ENCODE data around the gene BRD2.

The BRD2 gene

GRCh38 chr6:32953775-32954174 lies 14.6 kb upstream of the BRD2 start:
- H3F3A ChIP-seq (ENCODE audit: insufficient read depth, low read length): no peaks in the 10 kb centered on the region
- no peak overlapping the region for H3K9ac ChIP-seq (ENCODE audit: low read length)
- H2AFZ ChIP-seq (ENCODE audit: low read length): no peak overlapping the region
- TF ChIP-seq EZH2 (optimal IDR thresholded peaks at IDR 0.05; ENCODE audit: low read depth, low read length) (no peak), CTCF (IDR thresholded peaks at IDR 0.05; ENCODE audit: low read length) (no peak)
- no peak overlapping the region; the same call in 1 of the 2 replicates for H3K27ac ChIP-seq (ENCODE audit: low read length)
- H3K9me3 ChIP-seq (replicated peaks; ENCODE audit: insufficient read depth, low read length): no peaks in the 10 kb centered on the region
- H3K36me3 ChIP-seq (replicated peaks; ENCODE audit: insufficient read depth, low read length): no peaks in the 10 kb centered on the region
- H3K4me3 ChIP-seq (ENCODE audit: low read length): no peak overlapping the region
- no peak overlapping the region for H3K4me2 ChIP-seq (ENCODE audit: low read depth, low read length)
- no peaks in the 10 kb centered on the region for H4K20me1 ChIP-seq (ENCODE audit: insufficient read depth, low read length)
- no peak for DNase-seq
- H3K79me2 ChIP-seq (ENCODE audit: low read length): no peaks in the 10 kb centered on the region; the same call in 1 of the 2 replicates
- no peaks in the 10 kb centered on the region for H3K9me2 ChIP-seq (replicated peaks; ENCODE audit: insufficient read depth, low read length)
- no peaks in the 10 kb centered on the region for H3K27me3 ChIP-seq (replicated peaks; ENCODE audit: insufficient read depth, low read length)
- peaks cover 29% of the 10 kb centered on the region for H3K4me1 ChIP-seq (ENCODE audit: low read length)

- no peak for TF ChIP-seq EZH2phosphoT487 (IDR thresholded peaks at IDR 0.05; ENCODE audit: low read length)
- no peak for TF ChIP-seq CTCF (IDR thresholded peaks at IDR 0.05; ENCODE audit: low read length)
- TF ChIP-seq EZH2 (optimal IDR thresholded peaks at IDR 0.05; ENCODE audit: low read depth, low read length): no peak
- Histone ChIP-seq H3K9ac (ENCODE audit: low read length) (no peak overlapping the region), H3K9me2 (replicated peaks; ENCODE audit: insufficient read depth, low read length) (no peaks in the 10 kb centered on the region), H3K4me1 (ENCODE audit: low read length) (peaks cover 29% of the 10 kb centered on the region), H3K27me3 (replicated peaks; ENCODE audit: insufficient read depth, low read length) (no peaks in the 10 kb centered on the region), H2AFZ (ENCODE audit: low read length) (no peak overlapping the region), H3K4me2 (ENCODE audit: low read depth, low read length) (no peak overlapping the region), H3K36me3 (replicated peaks; ENCODE audit: insufficient read depth, low read length) (no peaks in the 10 kb centered on the region), H3F3A (ENCODE audit: insufficient read depth, low read length) (no peaks in the 10 kb centered on the region), H3K4me3 (ENCODE audit: low read length) (no peak overlapping the region), H3K79me2 (ENCODE audit: low read length) (no peaks in the 10 kb centered on the region; the same call in 1 of the 2 replicates), H3K27ac (ENCODE audit: low read length) (no peak overlapping the region), H3K9me3 (replicated peaks; ENCODE audit: insufficient read depth, low read length) (no peaks in the 10 kb centered on the region), H4K20me1 (ENCODE audit: insufficient read depth, low read length) (no peaks in the 10 kb centered on the region)
- DNase-seq: no peak
These were observed 14.1 kb upstream of the BRD2 start for GRCh38 chr6:32954267-32954666.

GRCh38 chr6:32954986-32955802 lies 13.2 kb upstream of the BRD2 start:
- H3K9me3 ChIP-seq (replicated peaks; ENCODE audit: insufficient read depth, low read length): no peaks in the 10 kb centered on the region
- no peak overlapping the region for H3K27ac ChIP-seq (ENCODE audit: low read length)
- no peaks in the 10 kb centered on the region for H3K27me3 ChIP-seq (replicated peaks; ENCODE audit: insufficient read depth, low read length)
- no peaks in the 10 kb centered on the region for H3F3A ChIP-seq (ENCODE audit: insufficient read depth, low read length)
- no peak overlapping the region for H3K4me3 ChIP-seq (ENCODE audit: low read length)
- no peaks in the 10 kb centered on the region; the same call in 1 of the 2 replicates for H3K79me2 ChIP-seq (ENCODE audit: low read length)
- H3K4me1 ChIP-seq (ENCODE audit: low read length): peaks cover 29% of the 10 kb centered on the region
- H4K20me1 ChIP-seq (ENCODE audit: insufficient read depth, low read length): no peaks in the 10 kb centered on the region
- no peak for TF ChIP-seq EZH2phosphoT487 (IDR thresholded peaks at IDR 0.05; ENCODE audit: low read length)
- TF ChIP-seq CTCF (IDR thresholded peaks at IDR 0.05; ENCODE audit: low read length): peak; percentile 75
- H3K4me2 ChIP-seq (ENCODE audit: low read depth, low read length): peak overlapping the region; percentile 19; the same call in 1 of the 2 replicates
- H3K36me3 ChIP-seq (replicated peaks; ENCODE audit: insufficient read depth, low read length): no peaks in the 10 kb centered on the region
- peak; percentile 59 for DNase-seq
- 0 out of 2 replicates have a peak overlapping the region, but pooled peaks have one; percentile 4 for H2AFZ ChIP-seq (ENCODE audit: low read length)
- H3K9ac ChIP-seq (ENCODE audit: low read length): no peak overlapping the region
- H3K9me2 ChIP-seq (replicated peaks; ENCODE audit: insufficient read depth, low read length): no peaks in the 10 kb centered on the region
